Activated CD4-positive, alpha-beta T cell treated with anti-CD3 and anti-CD28 coated beads for 1 hour (primary cell): ENCODE measurements around the gene FOXP1.

Experiments
- DNase-seq: peaks from one replicate; pipeline ENCODE4 v3.0.0-alpha.2; 2020

Gene FOXP1

DNA sequence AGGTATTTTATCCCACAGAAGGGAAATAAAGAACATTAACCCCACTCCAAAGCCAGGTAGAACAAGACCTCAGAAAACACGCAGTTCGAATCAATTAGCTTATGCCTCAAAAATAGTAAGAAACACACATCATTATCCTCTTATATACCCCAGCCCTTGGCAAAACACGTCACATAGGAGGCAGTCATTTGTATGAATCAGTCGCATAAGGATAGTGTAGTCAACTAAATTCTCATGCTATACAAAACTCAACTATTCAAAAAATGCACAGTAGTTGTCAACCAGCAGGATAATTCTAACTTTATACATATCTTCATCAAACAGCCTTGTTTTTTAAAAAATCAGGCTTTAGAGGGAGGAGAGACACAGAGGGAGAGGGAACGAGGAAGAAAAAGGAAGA is 298.4 kb downstream of the FOXP1 start:
- DNase-seq = no peak

DNA sequence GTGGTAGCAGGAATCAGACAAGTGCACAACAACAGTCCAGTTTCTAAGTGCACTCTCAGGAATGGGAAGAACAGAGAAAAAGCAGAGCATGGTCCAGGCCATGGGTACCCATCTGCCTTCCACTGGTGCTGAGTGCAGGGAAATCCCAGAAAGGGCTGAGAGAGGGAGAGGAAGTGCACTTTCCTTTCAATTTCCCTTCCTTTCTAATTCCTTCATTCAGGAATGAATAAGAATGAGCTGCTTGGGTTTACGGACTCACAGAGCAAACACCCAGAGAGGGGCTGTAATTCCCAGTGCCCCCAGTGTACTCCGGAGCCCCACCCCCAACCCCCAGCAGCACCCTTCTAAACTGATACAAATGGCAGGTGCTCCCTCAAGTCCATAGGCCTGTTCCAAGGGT is 300.6 kb downstream of the FOXP1 start:
- no peak for DNase-seq

DNA sequence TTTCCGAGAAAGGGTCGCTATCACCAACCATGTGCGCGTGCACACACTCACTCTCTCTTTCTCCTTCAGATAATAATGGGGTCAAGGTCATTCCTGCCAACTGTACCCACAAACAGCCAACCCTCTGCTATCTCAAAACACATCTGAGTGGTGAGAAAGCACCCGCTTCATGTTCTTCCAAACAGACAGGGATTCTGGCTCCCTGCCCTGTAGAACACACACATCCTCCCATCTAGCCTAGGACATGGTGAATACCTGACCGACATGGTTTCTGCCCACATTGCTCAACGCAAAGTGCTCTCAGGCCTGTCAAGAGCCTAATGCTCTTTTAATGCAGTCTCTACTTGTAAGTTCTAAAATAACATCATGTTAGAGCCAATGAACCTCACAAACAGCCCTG is 302.2 kb downstream of the FOXP1 start:
- DNase-seq = no peak

DNA sequence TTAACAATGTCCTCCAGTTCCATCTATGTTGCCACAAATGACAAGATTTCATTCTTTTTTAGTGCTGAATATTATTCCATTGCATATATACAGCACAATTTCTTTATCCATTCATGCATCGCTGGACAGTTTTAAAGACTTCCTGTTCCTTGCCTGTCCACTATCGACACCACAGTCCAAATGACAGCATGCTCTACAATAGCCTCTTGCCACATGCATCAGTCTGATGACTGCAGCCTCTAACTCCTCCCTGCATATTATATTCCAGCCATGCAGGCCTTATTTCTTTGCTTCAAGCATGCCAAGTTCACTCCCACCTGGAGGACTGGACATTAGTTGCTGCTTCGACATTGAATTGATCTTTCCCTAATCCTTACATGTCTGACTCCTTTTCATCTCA is 306.2 kb downstream of the FOXP1 start:
- DNase-seq = no peak

DNA sequence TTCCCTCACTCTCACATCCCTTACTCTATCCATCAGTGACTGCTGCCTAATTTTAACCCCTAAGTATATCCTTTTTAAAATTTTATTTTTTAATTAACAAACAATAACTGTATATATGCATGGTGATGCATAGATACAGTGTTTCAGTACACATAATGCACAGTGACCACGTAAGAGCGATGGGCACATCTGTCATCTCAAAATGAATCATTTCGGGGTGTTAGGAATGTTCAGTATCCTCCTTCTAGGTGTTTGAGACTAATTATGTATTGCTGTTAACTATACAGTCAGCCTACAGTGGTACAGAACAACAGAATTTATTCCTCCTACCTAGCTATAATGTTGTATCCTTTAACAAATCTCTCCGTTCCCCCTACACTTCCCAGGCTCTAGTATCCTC is 307.0 kb downstream of the FOXP1 start:
- no peak for DNase-seq

DNA sequence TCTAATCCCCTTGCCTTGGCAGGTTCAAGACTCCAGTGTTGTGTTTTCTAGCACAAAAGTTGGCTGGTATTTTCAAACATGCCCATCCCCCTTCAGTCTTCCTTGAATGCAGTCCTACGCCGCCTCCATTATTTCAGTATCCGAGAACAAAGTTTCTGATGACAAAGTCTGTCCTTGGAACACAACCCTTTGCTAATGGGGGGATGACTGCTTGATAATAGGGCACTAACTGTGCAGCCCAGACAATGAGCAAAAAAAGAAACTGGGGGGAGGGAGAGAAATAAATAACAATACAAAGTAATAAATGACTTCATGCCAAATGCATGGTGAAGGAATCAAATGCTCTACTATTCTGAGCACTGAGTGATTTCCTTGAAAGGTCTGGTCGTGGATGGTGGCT is 310.1 kb downstream of the FOXP1 start:
- DNase-seq = no peak

DNA sequence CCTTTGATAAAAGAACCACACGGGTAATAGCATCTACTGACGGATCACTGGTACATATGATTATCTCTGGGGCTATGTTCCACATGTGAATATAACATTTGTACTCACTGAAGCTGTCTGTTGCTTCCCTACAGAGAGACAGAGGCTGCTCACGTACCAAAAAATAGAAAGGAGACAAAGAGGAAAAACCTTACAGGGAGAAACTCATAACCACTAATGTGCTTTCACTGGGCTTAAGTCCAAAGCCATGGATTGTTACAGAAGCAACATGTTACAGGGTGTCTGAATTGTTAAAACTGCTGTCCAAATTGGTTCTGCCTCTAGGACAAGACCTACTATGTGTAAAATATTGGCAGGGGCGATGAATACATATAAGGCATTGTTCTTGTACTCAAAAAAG is 311.9 kb downstream of the FOXP1 start:
- no peak for DNase-seq

DNA sequence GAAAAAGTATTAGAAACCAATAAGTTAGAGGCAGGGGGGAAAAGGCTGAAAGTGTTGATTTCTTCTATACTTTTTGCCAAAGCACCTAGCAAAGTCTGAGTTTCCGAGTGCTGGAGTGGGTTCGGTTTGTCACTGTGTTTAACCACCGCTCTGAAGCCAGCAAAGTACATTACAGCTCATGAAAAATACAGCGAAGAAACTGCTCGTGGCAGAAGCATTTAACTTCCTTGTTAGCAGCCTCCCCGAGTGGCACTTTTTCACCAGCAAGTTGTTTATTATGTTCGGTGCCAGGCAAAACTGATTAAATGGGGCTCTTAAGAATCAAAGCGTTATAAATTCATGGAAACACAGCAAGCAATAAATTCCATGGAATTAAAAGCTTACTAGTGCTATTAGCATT is 313.6 kb downstream of the FOXP1 start:
- DNase-seq = no peak

DNA sequence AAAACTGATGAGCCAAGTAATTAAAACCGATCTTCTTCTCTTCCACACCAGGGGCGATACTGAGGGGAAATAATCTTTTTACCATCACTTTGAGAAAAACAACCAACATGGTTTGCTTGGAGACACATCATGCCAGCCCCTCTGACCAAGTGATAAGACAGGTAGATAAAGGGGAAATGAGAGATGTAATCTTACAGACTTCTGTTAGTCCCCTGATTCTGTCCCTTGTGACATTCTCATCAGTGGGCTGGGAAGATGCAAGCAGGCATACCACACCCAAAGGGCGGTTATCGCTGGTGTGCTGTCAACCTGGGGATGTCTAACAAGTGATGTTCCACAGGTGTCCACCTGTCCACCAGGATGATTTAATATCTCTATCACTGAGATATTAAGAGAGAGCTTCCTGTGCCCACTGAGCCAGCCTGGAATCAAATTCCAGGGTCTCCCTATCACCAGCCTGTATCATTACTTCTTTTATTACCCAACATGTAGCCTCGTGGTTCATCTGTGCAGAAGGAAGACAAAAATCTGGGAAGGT is 315.0 kb downstream of the FOXP1 start:
- no peak for DNase-seq

DNA sequence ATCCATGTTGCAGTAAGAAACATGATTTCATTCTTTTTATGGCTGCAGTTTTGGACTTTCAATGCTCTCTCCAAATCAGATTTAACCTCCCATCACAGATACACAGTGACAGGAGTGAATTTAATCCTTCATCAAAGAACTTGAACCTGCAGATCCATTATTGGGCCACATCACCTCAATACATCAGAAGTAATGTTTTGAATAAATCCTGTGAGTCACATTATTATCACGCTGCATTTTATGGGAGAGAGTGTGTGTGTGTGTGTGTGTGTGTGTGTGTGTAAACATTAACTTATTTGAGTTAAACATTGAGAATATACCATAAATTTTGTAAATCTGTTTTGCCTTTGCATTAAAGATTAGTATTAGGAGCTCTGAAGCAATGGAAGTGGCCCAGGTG is 316.7 kb downstream of the FOXP1 start:
- DNase-seq = no peak

DNA sequence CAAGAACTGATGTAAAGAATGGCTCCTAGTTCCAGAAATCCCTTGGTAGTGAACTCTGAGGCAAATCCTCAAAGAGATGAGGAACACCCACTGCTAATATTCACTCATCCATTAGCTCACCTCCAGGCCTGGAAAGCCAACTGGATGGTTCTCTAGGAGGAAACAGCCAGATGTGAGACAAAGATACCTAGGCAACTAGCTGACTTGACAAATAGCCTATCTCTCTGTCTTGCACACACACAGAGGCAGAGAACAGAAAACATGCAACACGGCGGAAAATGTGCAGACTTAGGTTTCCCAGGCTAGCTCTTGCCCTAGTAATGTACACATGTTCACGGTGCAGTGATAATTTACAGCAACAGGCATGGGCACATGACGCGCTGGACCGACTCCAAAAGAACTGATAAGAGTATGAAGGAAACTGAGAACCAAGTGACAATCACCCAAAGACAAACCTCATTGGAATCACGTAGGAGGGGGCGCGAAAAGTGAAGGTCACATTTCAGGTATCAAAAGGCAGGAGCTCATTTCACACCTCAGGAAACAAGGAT is 318.1 kb downstream of the FOXP1 start:
- no peak for DNase-seq

DNA sequence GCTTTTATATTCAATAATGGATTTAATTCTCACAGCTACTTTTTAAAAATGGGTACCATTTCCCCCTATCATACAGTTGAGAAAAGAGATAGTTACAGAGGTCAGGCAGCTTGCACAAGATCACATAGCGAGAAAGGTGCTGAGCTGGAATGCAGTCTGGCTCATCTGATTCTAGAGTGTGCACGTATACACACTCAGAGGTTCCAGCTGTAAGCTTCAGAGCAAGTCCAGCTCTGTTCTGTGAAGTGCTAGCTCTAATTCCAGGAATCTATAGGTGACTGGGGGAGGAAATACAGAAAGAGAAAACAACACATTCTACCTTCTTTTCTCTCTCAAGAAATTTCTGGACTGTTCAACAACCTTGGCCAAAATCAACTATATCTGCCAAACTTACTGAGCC is 318.7 kb downstream of the FOXP1 start:
- no peak for DNase-seq

DNA sequence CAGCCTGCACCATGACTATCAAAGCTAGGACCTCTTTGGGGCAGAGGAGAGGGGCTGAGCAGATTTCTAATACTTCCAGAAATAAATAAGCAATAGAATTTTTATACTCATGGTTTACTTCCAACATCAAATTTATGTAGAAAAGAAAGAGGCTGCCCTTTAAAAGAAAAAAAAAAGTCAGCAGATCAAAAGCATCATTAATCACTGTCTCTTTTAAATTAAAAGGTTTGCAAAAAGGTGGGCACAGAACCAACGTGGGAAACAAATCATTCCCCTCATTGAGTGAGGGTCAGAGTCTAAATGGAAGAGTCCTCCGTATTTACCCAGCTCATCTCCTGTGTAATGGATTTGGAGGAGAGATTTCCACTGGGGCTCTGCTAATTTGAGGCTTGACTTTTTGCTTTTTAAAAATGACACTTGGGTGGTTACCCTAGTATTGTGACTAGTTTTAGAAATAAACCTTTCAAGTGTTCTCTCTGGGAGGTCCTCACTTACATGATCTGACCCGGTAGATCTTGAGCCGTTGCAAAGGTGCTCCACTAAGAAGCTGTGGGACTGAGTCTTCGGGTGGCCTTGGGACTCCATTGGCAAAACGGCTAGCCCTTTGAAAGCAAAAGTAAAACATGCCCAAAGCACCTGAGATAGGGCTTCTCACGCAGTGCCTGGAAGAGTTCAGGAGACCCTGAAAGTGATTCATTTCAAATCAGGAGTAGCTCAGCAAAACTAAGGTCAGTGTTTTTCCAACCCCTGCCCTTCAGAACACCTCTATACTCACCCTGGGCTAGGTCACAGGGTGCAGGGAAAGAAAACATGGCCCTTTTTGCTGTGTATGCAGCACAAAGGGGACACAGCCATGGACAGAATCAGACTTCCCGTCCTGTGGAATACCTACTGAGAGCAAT is 320.9 kb downstream of the FOXP1 start:
- no peak for DNase-seq

DNA sequence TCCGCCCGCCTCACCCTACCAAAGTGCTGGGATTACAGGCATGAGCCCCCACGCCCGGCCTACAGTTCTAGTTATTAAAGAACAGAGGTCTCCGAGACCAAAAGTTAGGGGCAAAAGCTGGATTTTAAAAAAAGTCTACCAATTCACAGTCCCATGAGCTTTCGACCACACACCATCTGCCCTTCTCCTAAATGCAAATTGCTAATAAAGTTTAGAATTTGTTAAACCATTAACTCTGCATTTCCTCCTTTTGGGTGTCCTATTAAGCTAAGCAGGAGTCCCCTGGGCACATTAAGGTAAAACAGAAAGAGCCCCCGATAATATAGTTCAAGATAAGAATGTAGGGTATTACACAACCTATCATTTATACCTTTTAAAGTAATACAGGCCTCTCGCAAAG is 322.7 kb downstream of the FOXP1 start:
- no peak for DNase-seq

DNA sequence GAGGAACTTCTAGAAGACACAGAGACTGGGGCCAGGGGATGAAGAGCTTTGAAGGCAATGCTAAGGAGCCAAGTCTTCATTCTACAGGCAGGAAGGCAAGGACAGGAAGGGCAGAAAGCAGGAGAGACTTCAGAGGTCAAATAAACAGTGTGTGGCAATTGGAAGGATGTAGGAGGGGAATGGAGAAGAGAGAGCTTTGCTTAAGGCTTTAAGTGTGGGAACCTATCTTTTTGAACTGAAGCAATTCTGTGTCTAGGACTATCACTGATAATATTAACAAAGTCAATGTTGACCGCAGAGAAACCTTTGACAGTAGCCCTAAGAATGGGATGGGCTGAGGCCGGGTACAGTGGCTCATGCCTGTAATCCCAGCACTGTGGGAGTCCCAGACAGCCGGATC is 325.0 kb downstream of the FOXP1 start:
- DNase-seq = no peak

DNA sequence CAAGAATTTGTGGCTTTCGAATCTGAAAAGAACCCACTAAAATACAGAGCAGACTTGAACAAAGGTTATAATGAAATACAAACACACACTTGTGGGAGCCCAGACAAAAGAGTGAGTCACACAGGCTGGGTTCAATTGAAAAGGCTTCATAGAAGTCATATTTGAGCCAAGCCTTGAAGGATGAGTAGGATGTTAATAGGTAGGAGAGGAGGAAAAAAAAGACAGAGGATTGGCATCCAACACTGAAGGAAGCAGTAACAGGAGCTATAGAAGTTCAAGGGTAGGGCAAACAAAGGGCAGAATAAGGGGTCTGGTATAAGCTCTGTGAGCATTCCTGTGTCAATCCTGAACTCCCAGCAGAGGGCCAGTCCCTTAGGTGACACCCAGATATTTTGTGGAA is 325.4 kb downstream of the FOXP1 start:
- DNase-seq = no peak

DNA sequence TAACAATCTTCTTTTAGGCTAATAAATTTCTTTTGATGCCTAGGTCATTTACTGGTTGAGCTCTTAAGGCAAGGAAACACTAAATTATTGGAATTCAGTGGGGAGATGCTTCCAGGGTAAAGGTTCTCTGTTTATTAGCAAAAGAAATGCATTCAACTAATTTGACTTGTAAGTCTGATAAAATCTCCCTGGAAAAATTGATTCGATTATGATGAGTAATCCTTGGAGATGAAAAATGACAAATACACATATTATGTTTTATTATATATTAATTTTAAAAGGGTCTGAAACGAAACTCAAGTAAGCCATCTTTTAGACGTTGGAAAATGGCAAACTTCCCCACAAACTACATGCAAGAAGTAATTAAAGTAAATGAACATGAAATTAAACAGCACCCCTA is 328.0 kb downstream of the FOXP1 start:
- DNase-seq = no peak

DNA sequence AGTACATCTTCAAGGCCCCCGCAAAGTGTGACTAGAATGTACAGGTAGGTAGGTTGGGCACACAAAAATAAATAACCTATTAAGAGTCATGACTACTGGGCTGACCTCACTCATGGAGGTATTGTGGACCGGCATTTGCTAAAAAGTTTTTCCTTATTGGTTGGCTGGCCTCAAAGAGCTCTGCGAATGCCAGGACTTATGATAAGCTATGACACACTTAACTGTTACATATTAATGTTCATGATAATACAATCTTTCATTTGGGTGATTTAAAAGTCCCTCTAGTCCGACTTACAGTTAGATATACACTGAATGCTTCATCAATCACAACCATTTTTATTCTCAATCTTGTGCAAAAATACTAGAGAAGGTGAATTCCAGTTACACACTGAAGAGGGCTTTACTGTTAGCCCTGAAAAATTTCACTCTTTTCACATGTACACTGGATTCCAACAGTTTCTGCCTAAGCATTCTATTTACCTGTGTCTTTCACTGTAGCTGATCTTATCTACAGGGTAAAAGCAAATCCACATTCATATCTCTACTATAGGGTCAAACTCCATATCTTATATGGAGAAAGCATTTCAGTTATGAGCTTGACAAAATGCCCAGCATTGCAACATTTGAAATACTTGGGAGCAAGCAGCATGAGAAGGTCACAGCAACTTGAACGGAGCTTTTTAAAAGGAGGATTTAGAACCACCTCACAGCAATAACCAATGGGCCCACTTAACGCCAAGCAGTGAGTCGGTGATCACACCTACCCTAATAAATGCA is 329.1 kb downstream of the FOXP1 start:
- DNase-seq = no peak

DNA sequence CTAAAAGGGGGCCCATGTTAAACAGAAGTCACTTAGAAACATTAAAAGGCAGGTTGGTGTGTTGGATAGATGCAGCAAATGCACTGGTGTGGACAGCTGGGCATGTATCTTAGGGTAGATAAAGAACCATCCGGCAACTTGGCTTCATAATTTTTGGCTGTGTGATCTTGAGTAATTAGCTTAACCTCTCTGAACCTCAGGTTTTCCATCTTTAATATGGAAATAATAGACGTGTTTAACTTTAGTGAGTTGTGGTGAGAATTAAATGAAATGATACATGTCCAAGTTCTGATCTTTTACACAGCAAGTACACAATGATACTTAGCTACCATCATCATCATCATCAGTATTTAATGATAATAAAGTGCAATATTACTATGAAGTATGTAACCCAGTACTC is 330.4 kb downstream of the FOXP1 start:
- no peak for DNase-seq

DNA sequence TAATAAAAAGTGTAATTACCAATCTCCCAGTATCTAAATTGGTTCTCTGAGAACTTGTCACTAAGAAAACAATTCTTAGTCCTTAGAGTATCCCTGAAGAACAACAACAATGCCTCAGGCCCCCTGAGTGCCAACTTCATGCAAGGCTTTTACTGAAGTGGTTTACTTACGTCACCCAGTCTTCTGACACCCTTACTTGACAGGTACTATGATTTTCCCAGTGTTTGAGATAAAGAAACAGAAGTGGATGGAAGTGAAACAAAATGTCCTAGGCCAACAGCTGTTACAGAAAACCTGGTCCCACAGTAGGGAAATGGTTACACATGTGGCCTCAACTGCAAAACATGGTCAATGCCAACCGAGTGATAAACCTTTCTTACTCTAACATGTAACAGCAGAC is 331.1 kb downstream of the FOXP1 start:
- DNase-seq = no peak

DNA sequence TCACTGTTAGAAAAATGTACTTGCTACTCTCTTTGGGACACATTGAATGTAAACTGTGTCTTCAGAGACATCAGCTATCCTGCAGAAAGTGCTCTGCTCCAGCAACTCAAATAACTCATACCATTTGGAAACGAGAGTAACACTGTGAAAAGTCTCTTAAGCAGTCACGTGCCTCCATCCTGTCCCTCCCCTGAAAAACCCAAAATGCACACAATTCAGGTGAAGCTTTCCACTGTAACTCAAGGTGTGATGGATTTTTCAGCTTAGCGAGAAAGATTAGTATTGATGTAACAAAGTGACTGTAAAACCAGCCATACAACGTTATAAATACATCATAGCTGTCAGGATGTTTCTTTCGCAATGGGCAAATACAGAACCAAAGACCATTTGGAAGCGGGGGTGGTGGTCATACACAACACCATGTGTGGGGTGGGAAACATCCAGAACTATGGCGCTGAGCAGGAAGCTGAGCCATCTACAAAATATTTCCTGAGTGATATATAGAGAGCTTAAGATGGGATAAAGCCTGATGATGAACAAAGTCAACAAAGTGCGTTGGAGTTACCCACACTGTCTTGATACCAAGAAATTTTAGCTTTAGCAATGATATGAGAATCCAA is 332.3 kb downstream of the FOXP1 start:
- DNase-seq = no peak

DNA sequence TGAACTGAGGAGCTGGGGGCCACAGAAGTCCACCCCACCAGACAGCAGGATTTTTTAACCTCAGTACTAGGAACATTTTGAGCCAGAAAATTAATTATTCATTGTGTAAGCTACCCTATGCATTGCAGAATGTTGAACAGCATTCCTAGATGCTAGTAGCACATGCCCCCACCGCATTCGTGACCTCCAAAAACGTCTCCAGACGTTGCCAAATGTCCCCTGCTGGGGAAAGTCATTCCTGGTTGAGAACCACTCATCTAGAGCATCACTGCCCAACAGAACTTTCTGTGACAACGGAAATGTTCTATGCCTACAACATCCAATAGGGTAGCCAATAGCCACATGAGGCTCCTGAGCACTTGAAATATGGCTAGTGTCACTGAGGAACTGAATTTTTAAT is 333.5 kb downstream of the FOXP1 start:
- no peak for DNase-seq

DNA sequence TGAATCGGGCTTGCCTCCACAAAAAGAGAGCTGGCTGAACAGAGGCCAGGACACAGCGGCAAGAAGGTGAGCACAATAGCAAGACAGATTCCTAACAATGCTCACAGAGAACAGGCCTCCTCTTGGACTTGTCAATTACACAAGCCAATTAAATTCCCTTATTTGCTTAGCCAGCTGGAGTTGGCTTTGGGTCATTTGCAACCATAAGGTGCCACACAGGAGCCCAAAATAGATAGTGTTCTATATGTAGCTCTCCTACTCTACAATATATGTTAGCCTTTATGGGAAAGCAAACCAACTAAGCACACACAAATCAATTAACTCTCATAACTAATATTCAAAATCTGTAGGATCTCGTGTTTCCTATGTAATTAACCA is 335.6 kb downstream of the FOXP1 start:
- DNase-seq = no peak
